Stomach (tissue), 4 donors: ENCODE data around the gene TFB1M.

Experiments used
- POLR2A ChIP-seq, 4 donors: fragments of 450-650 bp; IDR thresholded peaks; one replicate each; pipeline ENCODE4 v1.6.1; 2016; ENCODE audit warnings: antibody characterized with exemption in 4 of 4, control low read depth in 2 of 4, mild to moderate bottlenecking in 1 of 4, moderate library complexity in 1 of 4
- TF ChIP-seq, protein P1 (sequence below), 7 experiments: fragments of 450-650 bp in 4 of 7; fragments of 200-600 bp in 3 of 7; sonication (generic) in 3 of 7; IDR thresholded peaks; one replicate each; pipeline ENCODE4 v1.5.1; 2016 to 2019; ENCODE audit warnings: antibody characterized with exemption in 7 of 7, control low read depth in 2 of 7, mild to moderate bottlenecking in 1 of 7

DNA sequence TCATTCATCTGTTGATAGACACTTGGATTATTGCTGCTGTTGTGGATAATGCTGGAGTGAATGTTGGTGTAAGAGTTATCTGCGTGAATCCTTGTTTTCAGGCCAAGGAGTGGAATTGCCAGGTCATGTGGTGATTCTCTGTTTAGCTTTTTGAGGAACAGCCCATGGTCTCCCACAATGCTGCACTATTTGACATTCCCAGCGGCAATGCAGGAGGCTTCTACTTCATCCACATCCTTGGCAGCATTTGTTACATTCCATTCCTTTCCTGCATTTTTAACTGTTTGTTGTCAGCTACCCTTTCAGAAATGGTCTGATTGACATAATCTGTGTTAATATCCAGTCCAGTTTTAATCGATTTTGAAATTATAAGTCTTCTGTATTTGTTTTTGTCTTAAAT is 102.2 kb downstream of the TFB1M start:
- TF ChIP-seq, protein P1, sequence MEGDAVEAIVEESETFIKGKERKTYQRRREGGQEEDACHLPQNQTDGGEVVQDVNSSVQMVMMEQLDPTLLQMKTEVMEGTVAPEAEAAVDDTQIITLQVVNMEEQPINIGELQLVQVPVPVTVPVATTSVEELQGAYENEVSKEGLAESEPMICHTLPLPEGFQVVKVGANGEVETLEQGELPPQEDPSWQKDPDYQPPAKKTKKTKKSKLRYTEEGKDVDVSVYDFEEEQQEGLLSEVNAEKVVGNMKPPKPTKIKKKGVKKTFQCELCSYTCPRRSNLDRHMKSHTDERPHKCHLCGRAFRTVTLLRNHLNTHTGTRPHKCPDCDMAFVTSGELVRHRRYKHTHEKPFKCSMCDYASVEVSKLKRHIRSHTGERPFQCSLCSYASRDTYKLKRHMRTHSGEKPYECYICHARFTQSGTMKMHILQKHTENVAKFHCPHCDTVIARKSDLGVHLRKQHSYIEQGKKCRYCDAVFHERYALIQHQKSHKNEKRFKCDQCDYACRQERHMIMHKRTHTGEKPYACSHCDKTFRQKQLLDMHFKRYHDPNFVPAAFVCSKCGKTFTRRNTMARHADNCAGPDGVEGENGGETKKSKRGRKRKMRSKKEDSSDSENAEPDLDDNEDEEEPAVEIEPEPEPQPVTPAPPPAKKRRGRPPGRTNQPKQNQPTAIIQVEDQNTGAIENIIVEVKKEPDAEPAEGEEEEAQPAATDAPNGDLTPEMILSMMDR (IDR thresholded peaks at IDR 0.05), result no peak
- no peak for TF ChIP-seq POLR2A (IDR thresholded peaks at IDR 0.05)
